Ascending aorta (tissue), 2 donors: ENCODE measurements around the gene CDHR1. TPM values are rescaled to one million over a fixed set of nuclear protein-coding genes. Genes with fewer than 3 reads are reported as not detected.

ENCODE experiments used
- DNase-seq, 2 donors: peaks; one replicate each; pipeline ENCODE4 v3.0.0-alpha.2; 2019; ENCODE audit warnings: low spot score in 2 of 2
- H3K27ac ChIP-seq, 2 donors: fragments of 200-600 bp; sonication (generic); one replicate each; pipeline ENCODE4 v1.5.1; 2016 to 2017; ENCODE audit warnings: mild to moderate bottlenecking in 1 of 2
- H3K27me3 ChIP-seq: fragments of 200-600 bp; sonication (generic); one replicate; pipeline ENCODE4 v1.5.1; 2017
- H3K36me3 ChIP-seq, 2 donors: fragments of 200-600 bp; sonication (generic); one replicate each; pipeline ENCODE4 v1.5.1; 2016
- H3K4me1 ChIP-seq, 2 donors: fragments of 200-600 bp; sonication (generic); one replicate each; pipeline ENCODE4 v1.5.1; 2016 to 2017; ENCODE audit warnings: mild to moderate bottlenecking in 1 of 2
- H3K4me3 ChIP-seq, 2 donors: fragments of 200-600 bp; sonication (generic); one replicate each; pipeline ENCODE4 v1.5.1; 2016 to 2017; ENCODE audit warnings: mild to moderate bottlenecking in 1 of 2
- H3K9me3 ChIP-seq, 2 donors: fragments of 200-600 bp; sonication (generic); one replicate each; pipeline ENCODE4 v1.5.1; 2016
- intact Hi-C: fragments of 100-400 bp; cut with DNase I; formaldehyde crosslinking; loops from one replicate; pipeline ENCODE4 v1.15.1; 2023
- total RNA-seq: library from RNA; depleted of rRNA; stranded (reverse); fragments of >200 nt; gene quantifications from one replicate; pipeline ENCODE4 v1.1.0, GENCODE V29; 2016
- TF ChIP-seq, protein P1 (sequence below), 3 experiments: fragments of 200-600 bp in 2 of 3; fragments of 450-650 bp in 1 of 3; sonication (generic) in 2 of 3; IDR thresholded peaks; one replicate each; pipeline ENCODE4 v1.5.1; 2016 to 2019; ENCODE audit warnings: antibody characterized with exemption in 3 of 3, mild to moderate bottlenecking in 1 of 3, moderate library complexity in 1 of 3

The CDHR1 gene
- total RNA-seq, 1 donor from 2014 or later: not detected

- Histone ChIP-seq H3K4me3 (no peak overlapping the region), H3K4me1 (no peaks in the 10 kb centered on the region), H3K9me3 (no peaks in the 10 kb centered on the region), H3K36me3 (no peaks in the 10 kb centered on the region), H3K27ac (no peak overlapping the region), H3K27me3 (no peaks in the 10 kb centered on the region)
- DNase-seq: no peak
- intact Hi-C loops: no loop called here
- TF ChIP-seq, protein P1, sequence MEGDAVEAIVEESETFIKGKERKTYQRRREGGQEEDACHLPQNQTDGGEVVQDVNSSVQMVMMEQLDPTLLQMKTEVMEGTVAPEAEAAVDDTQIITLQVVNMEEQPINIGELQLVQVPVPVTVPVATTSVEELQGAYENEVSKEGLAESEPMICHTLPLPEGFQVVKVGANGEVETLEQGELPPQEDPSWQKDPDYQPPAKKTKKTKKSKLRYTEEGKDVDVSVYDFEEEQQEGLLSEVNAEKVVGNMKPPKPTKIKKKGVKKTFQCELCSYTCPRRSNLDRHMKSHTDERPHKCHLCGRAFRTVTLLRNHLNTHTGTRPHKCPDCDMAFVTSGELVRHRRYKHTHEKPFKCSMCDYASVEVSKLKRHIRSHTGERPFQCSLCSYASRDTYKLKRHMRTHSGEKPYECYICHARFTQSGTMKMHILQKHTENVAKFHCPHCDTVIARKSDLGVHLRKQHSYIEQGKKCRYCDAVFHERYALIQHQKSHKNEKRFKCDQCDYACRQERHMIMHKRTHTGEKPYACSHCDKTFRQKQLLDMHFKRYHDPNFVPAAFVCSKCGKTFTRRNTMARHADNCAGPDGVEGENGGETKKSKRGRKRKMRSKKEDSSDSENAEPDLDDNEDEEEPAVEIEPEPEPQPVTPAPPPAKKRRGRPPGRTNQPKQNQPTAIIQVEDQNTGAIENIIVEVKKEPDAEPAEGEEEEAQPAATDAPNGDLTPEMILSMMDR (IDR thresholded peaks at IDR 0.05): no peak
These were observed 9.8 kb downstream of the CDHR1 start for GRCh38 chr10:84204122-84204521.

DNA sequence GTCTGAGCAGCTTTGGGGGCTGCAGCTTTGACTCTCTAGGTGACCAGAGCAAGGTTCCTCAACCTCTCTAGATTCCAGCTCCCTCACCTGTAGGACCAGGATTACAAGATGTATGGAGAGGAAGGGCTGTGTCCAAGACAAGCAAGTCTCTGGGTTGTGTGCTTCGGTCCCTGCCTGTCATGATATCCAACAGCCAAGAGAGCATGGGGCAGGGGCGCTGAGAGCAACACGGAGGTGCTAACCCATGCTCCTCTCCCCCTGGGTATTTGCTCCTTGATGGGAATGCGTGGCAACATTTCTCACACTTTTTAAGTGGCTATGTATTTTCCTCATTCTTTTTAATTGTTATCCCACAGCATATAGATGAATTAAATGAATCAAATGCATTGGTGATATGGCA is 10.3 kb downstream of the CDHR1 start:
- no peaks in the 10 kb centered on the region for H3K36me3 ChIP-seq
- TF ChIP-seq, protein P1 (IDR thresholded peaks at IDR 0.05): no peak
- no peak for DNase-seq
- no peaks in the 10 kb centered on the region for H3K9me3 ChIP-seq
- H3K27me3 ChIP-seq: no peaks in the 10 kb centered on the region
- no peak overlapping the region for H3K4me3 ChIP-seq
- intact Hi-C loops: no loop called here
- H3K4me1 ChIP-seq: no peaks in the 10 kb centered on the region
- no peak overlapping the region for H3K27ac ChIP-seq

- Histone ChIP-seq H3K27ac (no peak overlapping the region), H3K27me3 (no peaks in the 10 kb centered on the region), H3K9me3 (no peaks in the 10 kb centered on the region), H3K4me3 (no peak overlapping the region), H3K36me3 (no peaks in the 10 kb centered on the region), H3K4me1 (no peaks in the 10 kb centered on the region)
- intact Hi-C loops: no loop called here
- no peak for DNase-seq
- TF ChIP-seq, protein P1 (IDR thresholded peaks at IDR 0.05): peak in 2 of 3 experiments; percentile 13 to 23
These were observed 10.9 kb downstream of the CDHR1 start for GRCh38 chr10:84205049-84205852.

- no peak overlapping the region for H3K4me3 ChIP-seq
- no peaks in the 10 kb centered on the region for H3K9me3 ChIP-seq
- H3K27ac ChIP-seq: no peak overlapping the region
- no peaks in the 10 kb centered on the region for H3K27me3 ChIP-seq
- peak in 1 of 2 donors; percentile 7 for DNase-seq
- no peaks in the 10 kb centered on the region for H3K4me1 ChIP-seq
- H3K36me3 ChIP-seq: no peaks in the 10 kb centered on the region
- intact Hi-C loops: no loop called here
- TF ChIP-seq, protein P1 (IDR thresholded peaks at IDR 0.05): no peak
These were observed 11.7 kb downstream of the CDHR1 start for GRCh38 chr10:84205853-84206525.

- no peaks in the 10 kb centered on the region for H3K36me3 ChIP-seq
- H3K4me3 ChIP-seq: no peak overlapping the region
- TF ChIP-seq, protein P1 (IDR thresholded peaks at IDR 0.05): no peak
- no peaks in the 10 kb centered on the region for H3K4me1 ChIP-seq
- intact Hi-C loops: no loop called here
- H3K27me3 ChIP-seq: no peaks in the 10 kb centered on the region
- peak in 1 of 2 donors; percentile 11 for DNase-seq
- H3K9me3 ChIP-seq: no peaks in the 10 kb centered on the region
- no peak overlapping the region for H3K27ac ChIP-seq
These were observed 13.7 kb downstream of the CDHR1 start for GRCh38 chr10:84208023-84208422.
